Mucosa of rectum (tissue), 2 donors: ENCODE data around the gene PPDPF.

Source experiments
- H3K27ac ChIP-seq, 2 donors: one replicate each; pipeline ENCODE4 v1.7.0; 2013; ENCODE audit warnings: inconsistent platforms in 2 of 2, low read depth in 2 of 2, low read length in 2 of 2
- H3K27me3 ChIP-seq, 2 donors: one replicate each; pipeline ENCODE4 v1.7.0; 2013; ENCODE audit warnings: low read length in 2 of 2; ENCODE audit not compliant: control insufficient read depth in 2 of 2, insufficient read depth in 2 of 2
- H3K36me3 ChIP-seq, 2 donors: one replicate each; pipeline ENCODE4 v1.7.0; 2013; ENCODE audit warnings: low read length in 2 of 2; ENCODE audit not compliant: control insufficient read depth in 2 of 2, insufficient read depth in 2 of 2
- H3K4me1 ChIP-seq, 2 donors: one replicate each; pipeline ENCODE4 v1.7.0; 2013; ENCODE audit warnings: low read length in 2 of 2, mild to moderate bottlenecking in 1 of 2; ENCODE audit not compliant: control insufficient read depth in 2 of 2, insufficient read depth in 2 of 2
- H3K4me3 ChIP-seq, 2 donors: one replicate each; pipeline ENCODE4 v1.7.0; 2013; ENCODE audit warnings: low read length in 2 of 2
- H3K9ac ChIP-seq, 2 donors: one replicate each; pipeline ENCODE4 v1.7.0; 2013; ENCODE audit warnings: low read length in 2 of 2, low read depth in 1 of 2, mild to moderate bottlenecking in 1 of 2
- H3K9me3 ChIP-seq, 2 donors: one replicate each; pipeline ENCODE4 v1.7.0; 2013; ENCODE audit warnings: low read length in 2 of 2; ENCODE audit not compliant: control insufficient read depth in 2 of 2
- donor health status: healthy.
- donor health status: Normal muscosa, but diverticular disease.

The PPDPF gene

GRCh38 chr20:63520934-63521601 lies 503 bp downstream of the PPDPF start:
- Histone ChIP-seq H3K27ac (peak overlapping the region; percentile 93 to 98), H3K36me3 (peaks cover 12 to 18% of the 10 kb centered on the region in 2 donors)

GRCh38 chr20:63521602-63522001 lies 1.0 kb downstream of the PPDPF start:
- Histone ChIP-seq H3K9ac (peak overlapping the region; percentile 79 to 88), H3K4me1 (peaks cover 17 to 24% of the 10 kb centered on the region in 2 donors), H3K36me3 (peaks cover 12 to 18% of the 10 kb centered on the region in 2 donors), H3K27me3 (peaks cover 0 to 2% of the 10 kb centered on the region in 2 donors), H3K9me3 (no peaks in the 10 kb centered on the region), H3K27ac (peak overlapping the region; percentile 93 to 98), H3K4me3 (peak overlapping the region; percentile 82 to 86)

More at GRCh38 chr20:63520934-63521601, 503 bp downstream of the PPDPF start:
- Histone ChIP-seq H3K4me3 (peak overlapping the region; percentile 82 to 86), H3K27me3 (peaks cover 0 to 2% of the 10 kb centered on the region in 2 donors), H3K9ac (peak overlapping the region; percentile 79 to 88), H3K9me3 (no peaks in the 10 kb centered on the region), H3K4me1 (peaks cover 17 to 23% of the 10 kb centered on the region in 2 donors)

GRCh38 chr20:63522091-63522868 lies 1.7 kb downstream of the PPDPF start:
- peaks cover 17 to 24% of the 10 kb centered on the region in 2 donors for H3K4me1 ChIP-seq
- H3K4me3 ChIP-seq = peak overlapping the region; percentile 67 to 86
- H3K9ac ChIP-seq = peak overlapping the region in 1 of 2 donors; percentile 88
- H3K36me3 ChIP-seq = peaks cover 12 to 18% of the 10 kb centered on the region in 2 donors
- H3K9me3 ChIP-seq = no peaks in the 10 kb centered on the region
- H3K27me3 ChIP-seq = peaks cover 0 to 2% of the 10 kb centered on the region in 2 donors
- peak overlapping the region; percentile 56 to 65 for H3K27ac ChIP-seq

- Histone ChIP-seq H3K4me1 (peaks cover 17 to 24% of the 10 kb centered on the region in 2 donors), H3K4me3 (no peak overlapping the region), H3K27me3 (no peaks in the 10 kb centered on the region), H3K9ac (no peak overlapping the region), H3K9me3 (no peaks in the 10 kb centered on the region), H3K27ac (no peak overlapping the region), H3K36me3 (peaks cover 12 to 18% of the 10 kb centered on the region in 2 donors)
These were observed 2.5 kb downstream of the PPDPF start for GRCh38 chr20:63522981-63523611.

- H3K27me3 ChIP-seq = no peaks in the 10 kb centered on the region
- no peak overlapping the region for H3K4me3 ChIP-seq
- peaks cover 17 to 21% of the 10 kb centered on the region in 2 donors for H3K36me3 ChIP-seq
- H3K9me3 ChIP-seq = no peaks in the 10 kb centered on the region
- H3K9ac ChIP-seq = no peak overlapping the region
- H3K4me1 ChIP-seq = peaks cover 13 to 18% of the 10 kb centered on the region in 2 donors
- no peak overlapping the region for H3K27ac ChIP-seq
These were observed 4.6 kb downstream of the PPDPF start for GRCh38 chr20:63525185-63525584.

GRCh38 chr20:63525971-63526370 lies 5.4 kb downstream of the PPDPF start:
- Histone ChIP-seq H3K4me1 (peaks cover 16 to 18% of the 10 kb centered on the region in 2 donors), H3K36me3 (peaks cover 17 to 21% of the 10 kb centered on the region in 2 donors), H3K4me3 (no peak overlapping the region), H3K9ac (no peak overlapping the region), H3K27ac (peak overlapping the region; percentile 2 to 16), H3K27me3 (no peaks in the 10 kb centered on the region), H3K9me3 (no peaks in the 10 kb centered on the region)

- Histone ChIP-seq H3K9me3 (no peaks in the 10 kb centered on the region), H3K36me3 (peaks cover 17 to 20% of the 10 kb centered on the region in 2 donors), H3K9ac (no peak overlapping the region), H3K27me3 (no peaks in the 10 kb centered on the region), H3K4me3 (no peak overlapping the region), H3K27ac (no peak overlapping the region), H3K4me1 (peaks cover 11 to 21% of the 10 kb centered on the region in 2 donors)
These were observed 6.6 kb downstream of the PPDPF start for GRCh38 chr20:63527184-63527583.

- no peaks in the 10 kb centered on the region for H3K27me3 ChIP-seq
- no peak overlapping the region for H3K27ac ChIP-seq
- no peak overlapping the region for H3K4me3 ChIP-seq
- H3K9me3 ChIP-seq = no peaks in the 10 kb centered on the region
- H3K9ac ChIP-seq = no peak overlapping the region
- peaks cover 16 to 25% of the 10 kb centered on the region in 2 donors for H3K4me1 ChIP-seq
- H3K36me3 ChIP-seq = peaks cover 6 to 8% of the 10 kb centered on the region in 2 donors
These were observed 8.8 kb downstream of the PPDPF start for GRCh38 chr20:63529180-63529860.

- Histone ChIP-seq H3K9me3 (no peaks in the 10 kb centered on the region), H3K27ac (peak overlapping the region; percentile 58 to 67), H3K36me3 (peaks cover 6 to 8% of the 10 kb centered on the region in 2 donors), H3K27me3 (no peaks in the 10 kb centered on the region), H3K9ac (peak overlapping the region in 1 of 2 donors; percentile 44), H3K4me3 (no peak overlapping the region), H3K4me1 (peaks cover 24 to 33% of the 10 kb centered on the region in 2 donors)
These were observed 9.6 kb downstream of the PPDPF start for GRCh38 chr20:63529861-63530787.
